ENCODE data around the gene NUP210. TPM values are rescaled to one million over a fixed set of nuclear protein-coding genes. Genes with fewer than 3 reads are reported as not detected.

The NUP210 gene
- total and polyA plus RNA-seq, 2 donors: 1.8 to 3.3 TPM

DNA sequence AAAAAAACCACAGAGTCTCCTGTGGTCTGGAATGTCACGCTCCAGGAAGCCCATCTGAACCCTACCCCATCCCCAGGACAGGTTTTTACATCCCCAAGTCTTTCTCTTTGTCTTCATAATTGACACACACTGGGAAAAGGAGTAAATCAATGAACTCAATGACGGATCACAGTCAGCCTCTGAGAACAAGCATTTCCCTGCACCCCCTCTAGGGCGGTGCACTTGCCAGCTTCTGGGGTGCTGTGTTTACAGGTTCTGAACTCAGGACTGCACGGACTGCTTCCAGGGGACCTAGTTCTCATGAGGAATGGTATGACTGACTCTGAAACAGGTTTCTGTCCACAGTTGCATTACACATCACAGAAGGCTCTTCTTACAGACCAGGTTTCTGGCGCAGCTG lies 81.1 kb downstream of the NUP210 start:
- H3K27ac ChIP-seq (ENCODE audit: low read depth): no peak overlapping the region
- DNase-seq (ENCODE audit: extremely low spot score): no peak
- 87% methylated on average over 5 of the region's 5 CpGs for WGBS
- no peaks in the 10 kb centered on the region for H3K36me3 ChIP-seq (ENCODE audit: insufficient read depth)
- H3K4me1 ChIP-seq (ENCODE audit: insufficient read depth): no peaks in the 10 kb centered on the region
- H3K4me3 ChIP-seq (ENCODE audit: low read depth, low read length): no peak overlapping the region

DNA sequence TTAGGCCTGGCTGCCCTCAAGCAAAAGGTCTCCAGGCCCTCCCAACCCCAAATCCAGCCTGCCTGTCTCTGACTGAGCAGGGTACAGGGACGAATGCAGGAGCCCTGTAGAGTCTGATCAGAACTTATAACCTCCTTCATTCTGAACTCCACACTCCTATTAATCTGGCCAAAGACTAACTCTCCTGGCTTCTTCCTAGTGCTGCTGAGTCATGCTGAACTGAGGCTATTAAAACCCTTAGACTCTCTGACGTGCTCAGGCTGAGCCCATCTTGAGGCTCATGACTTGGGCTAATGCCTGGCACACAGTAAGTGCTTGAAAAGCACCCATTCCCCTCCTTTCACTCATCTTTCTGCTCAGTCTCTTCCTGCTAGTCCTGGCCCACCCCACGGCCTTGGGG lies 81.9 kb downstream of the NUP210 start:
- WGBS: 85% methylated on average over 3 of the region's 3 CpGs
- no peak overlapping the region for H3K27ac ChIP-seq (ENCODE audit: low read depth)
- H3K4me3 ChIP-seq (ENCODE audit: low read depth, low read length): no peak overlapping the region
- no peaks in the 10 kb centered on the region for H3K36me3 ChIP-seq (ENCODE audit: insufficient read depth)
- no peaks in the 10 kb centered on the region for H3K4me1 ChIP-seq (ENCODE audit: insufficient read depth)
- no peak for DNase-seq (ENCODE audit: extremely low spot score)

DNA sequence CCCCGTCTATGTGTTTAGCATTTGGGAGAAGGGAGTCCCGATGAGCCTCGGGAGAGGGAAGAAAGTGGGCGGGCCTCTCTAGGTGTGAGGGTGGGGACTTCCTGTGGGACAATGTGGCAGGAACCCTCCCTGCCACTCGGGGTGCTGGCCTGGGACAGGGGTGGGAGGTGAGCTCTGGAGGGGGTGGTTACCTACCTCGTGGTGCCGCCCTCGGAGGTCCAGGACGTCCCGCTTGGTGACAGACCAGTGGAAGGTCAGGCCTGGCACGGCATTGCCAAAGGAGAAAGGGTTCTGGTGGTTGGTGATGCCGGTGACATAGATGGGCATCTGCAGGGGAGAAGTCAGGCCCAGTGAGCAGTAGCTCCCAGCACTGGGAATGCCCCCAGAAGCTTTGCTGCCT lies 83.5 kb downstream of the NUP210 start:
- no peaks in the 10 kb centered on the region for H3K4me1 ChIP-seq (ENCODE audit: insufficient read depth)
- H3K36me3 ChIP-seq (ENCODE audit: insufficient read depth): no peaks in the 10 kb centered on the region
- WGBS: 87% methylated on average over 12 of the region's 12 CpGs
- DNase-seq (ENCODE audit: extremely low spot score): no peak
- H3K4me3 ChIP-seq (ENCODE audit: low read depth, low read length): no peak overlapping the region
- H3K27ac ChIP-seq (ENCODE audit: low read depth): no peak overlapping the region

DNA sequence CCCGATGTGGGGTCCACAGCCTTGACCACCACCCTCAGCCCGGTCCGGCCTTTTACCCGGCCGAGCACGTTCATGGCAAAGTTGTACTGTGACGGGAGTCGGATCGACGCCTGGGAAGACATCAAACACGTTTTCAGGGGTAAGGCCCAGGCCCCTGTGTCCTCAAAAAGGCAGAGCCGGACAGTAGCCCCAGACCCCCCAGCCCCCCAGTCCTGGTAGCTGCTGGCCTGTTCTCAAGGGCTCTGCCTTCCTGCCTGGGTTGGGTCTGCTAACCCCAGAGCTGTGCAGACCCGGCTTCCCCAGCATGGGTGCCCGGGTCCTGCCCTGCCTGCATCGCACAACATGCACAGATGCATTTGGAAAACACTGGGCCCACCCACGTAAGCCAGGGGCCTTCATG lies 84.6 kb downstream of the NUP210 start:
- DNase-seq (ENCODE audit: extremely low spot score): no peak
- WGBS: 91% methylated on average over 16 of the region's 16 CpGs
- no peak overlapping the region for H3K4me3 ChIP-seq (ENCODE audit: low read depth, low read length)
- no peaks in the 10 kb centered on the region for H3K4me1 ChIP-seq (ENCODE audit: insufficient read depth)
- H3K36me3 ChIP-seq (ENCODE audit: insufficient read depth): no peaks in the 10 kb centered on the region
- H3K27ac ChIP-seq (ENCODE audit: low read depth): no peak overlapping the region

DNA sequence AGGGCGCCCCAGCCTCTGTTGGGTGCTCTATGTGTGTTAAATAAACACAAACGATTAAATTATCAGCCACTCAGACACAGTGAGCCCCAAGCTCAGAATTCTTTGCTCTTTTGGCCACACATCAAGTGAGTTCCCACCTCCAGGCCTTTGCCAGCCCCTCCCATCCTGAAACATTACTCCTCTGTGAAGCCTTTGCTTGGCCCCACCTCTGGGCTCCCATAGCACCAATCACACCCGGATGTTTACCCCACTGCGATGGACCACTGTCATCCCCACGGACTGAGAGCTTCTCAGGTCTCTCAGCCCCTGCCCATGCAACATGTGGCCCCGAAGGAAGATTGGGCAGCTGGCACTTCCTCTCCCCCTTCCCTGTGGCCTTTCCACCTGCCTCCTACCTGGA lies 85.1 kb downstream of the NUP210 start:
- H3K4me3 ChIP-seq (ENCODE audit: low read depth, low read length): no peak overlapping the region
- no peak overlapping the region for H3K27ac ChIP-seq (ENCODE audit: low read depth)
- H3K4me1 ChIP-seq (ENCODE audit: insufficient read depth): no peaks in the 10 kb centered on the region
- no peaks in the 10 kb centered on the region for H3K36me3 ChIP-seq (ENCODE audit: insufficient read depth)
- WGBS: 49% methylated on average over 6 of the region's 6 CpGs
- DNase-seq (ENCODE audit: extremely low spot score): no peak

DNA sequence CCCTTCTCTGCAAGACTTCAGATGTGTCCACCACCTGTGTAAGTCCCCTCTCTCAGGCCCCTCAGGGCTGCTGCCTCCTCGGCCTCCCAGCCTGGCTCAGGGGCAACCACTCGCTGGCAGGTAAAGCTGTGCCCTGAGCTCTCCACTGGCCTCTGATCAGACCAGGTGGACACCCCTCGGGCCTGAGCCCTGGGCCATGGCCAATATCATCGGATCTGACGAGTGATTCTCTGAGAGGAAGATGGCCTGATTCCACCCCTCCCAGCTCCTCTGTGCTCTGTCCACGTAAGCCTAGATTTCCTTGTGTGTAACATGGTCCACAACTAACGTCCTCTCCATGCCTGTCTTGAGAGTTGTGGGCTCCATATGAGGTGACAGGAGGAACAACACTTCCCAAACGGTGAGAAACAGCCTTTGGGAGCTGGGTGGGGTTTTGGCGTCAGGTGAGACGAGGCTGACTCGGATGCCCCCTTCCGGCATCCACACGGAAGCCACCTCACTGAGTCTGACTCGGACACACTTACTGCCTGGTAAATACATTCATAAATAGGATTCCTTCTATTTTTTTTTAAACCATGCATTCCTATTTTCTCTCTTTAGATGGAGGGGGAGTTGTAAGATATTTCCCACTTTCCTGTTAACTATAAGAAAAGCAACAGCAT lies 86.8 kb downstream of the NUP210 start:
- Histone ChIP-seq H3K36me3 (ENCODE audit: insufficient read depth) (no peaks in the 10 kb centered on the region), H3K27ac (ENCODE audit: low read depth) (no peak overlapping the region), H3K4me3 (ENCODE audit: low read depth, low read length) (no peak overlapping the region), H3K4me1 (ENCODE audit: insufficient read depth) (no peaks in the 10 kb centered on the region)
- no peak for DNase-seq (ENCODE audit: extremely low spot score)
- 88% methylated on average over 14 of the region's 14 CpGs for WGBS

DNA sequence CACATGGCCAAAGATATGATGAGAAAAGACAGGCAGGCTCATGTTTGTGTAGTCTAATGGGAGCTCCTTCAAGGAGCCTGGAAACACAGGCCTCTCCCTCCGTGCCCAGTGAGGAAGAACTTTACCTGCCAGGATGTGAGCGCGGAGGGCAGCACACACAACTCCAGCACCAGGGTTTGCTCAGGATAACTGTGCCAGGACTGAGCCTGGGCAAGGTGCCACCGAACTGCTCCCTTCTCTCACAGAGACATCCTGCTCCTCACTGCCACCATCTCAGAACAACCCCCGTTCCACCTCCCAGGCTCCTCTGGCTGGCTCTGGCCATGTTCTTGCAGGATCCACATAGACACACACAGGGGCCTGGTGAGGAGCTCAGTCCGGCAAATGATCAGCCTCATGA lies 87.4 kb downstream of the NUP210 start:
- Histone ChIP-seq H3K36me3 (ENCODE audit: insufficient read depth) (no peaks in the 10 kb centered on the region), H3K4me1 (ENCODE audit: insufficient read depth) (no peaks in the 10 kb centered on the region), H3K27ac (ENCODE audit: low read depth) (no peak overlapping the region), H3K4me3 (ENCODE audit: low read depth, low read length) (no peak overlapping the region)
- WGBS: 80% methylated on average over 6 of the region's 6 CpGs
- no peak for DNase-seq (ENCODE audit: extremely low spot score)

DNA sequence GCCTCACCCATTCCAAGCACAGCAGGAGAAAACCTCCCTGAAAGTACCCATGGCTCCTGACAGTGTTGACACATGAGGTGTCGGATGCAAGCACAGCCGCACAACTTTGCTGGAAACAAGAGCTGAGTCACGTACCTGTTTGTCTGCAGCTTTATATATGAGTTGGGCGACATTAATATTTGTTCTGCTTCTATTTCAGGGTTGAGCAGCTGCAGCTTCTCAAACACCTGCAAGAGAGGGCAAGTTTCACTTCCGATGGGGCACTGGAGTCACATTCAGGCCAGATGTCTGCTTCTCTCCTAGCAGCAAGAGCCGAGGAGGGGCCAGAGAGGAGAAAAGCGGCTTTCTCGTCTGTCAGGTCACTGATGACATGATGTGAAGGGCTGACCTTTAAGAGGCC lies 88.0 kb downstream of the NUP210 start:
- Histone ChIP-seq H3K4me1 (ENCODE audit: insufficient read depth) (no peaks in the 10 kb centered on the region), H3K4me3 (ENCODE audit: low read depth, low read length) (no peak overlapping the region), H3K36me3 (ENCODE audit: insufficient read depth) (no peaks in the 10 kb centered on the region), H3K27ac (ENCODE audit: low read depth) (no peak overlapping the region)
- no peak for DNase-seq (ENCODE audit: extremely low spot score)
- 66% methylated on average over 8 of the region's 8 CpGs for WGBS

DNA sequence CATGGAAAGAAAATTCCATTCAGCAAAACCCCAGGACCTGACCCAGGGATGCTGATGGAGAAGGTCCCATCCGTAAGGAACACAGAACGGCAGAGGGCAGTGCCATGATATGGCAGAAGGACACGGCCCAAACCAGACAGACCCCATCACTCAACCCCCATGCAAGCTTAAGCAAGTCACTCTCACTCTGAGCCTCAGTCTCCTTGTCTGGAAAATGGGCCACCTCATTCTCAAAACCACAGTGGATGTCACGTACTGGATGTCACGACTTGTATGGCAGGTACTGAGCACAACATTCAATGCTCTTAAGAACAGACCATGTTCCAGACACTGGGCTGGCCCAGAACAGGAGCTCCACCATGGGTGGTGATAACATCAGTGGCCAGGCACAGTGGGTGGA lies 90.4 kb downstream of the NUP210 start:
- 96% methylated on average over 5 of the region's 5 CpGs for WGBS
- no peak overlapping the region for H3K27ac ChIP-seq (ENCODE audit: low read depth)
- no peaks in the 10 kb centered on the region for H3K4me1 ChIP-seq (ENCODE audit: insufficient read depth)
- H3K4me3 ChIP-seq (ENCODE audit: low read depth, low read length): no peak overlapping the region
- H3K36me3 ChIP-seq (ENCODE audit: insufficient read depth): no peaks in the 10 kb centered on the region
- no peak for DNase-seq (ENCODE audit: extremely low spot score)

DNA sequence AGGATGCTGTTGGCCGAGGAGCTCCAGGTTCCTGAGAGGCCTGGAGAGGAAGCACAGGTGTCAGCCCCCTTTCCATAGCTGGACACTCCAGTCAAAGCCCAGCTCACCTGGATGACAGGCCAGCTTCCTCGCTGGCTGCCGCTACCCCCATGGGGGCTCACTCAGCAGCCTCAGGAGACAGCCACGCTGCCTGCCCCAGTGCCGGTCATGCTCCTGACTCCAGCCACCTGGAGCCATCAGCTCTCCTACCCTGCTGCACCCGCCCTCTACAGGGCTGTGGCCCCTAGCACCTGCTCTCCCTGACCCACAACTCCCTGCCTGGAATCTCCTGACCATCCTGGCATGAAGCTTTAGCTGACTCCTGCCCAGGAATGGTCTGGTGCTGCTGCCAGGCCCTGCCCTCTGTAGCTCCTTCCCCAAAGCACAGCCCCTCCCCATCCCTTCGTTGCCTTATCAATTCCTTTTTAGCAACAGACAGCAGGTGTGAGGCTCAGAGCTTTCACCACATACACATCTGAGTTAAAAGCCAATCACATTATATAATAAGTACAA lies 94.2 kb downstream of the NUP210 start:
- Histone ChIP-seq H3K27ac (ENCODE audit: low read depth) (no peak overlapping the region), H3K36me3 (ENCODE audit: insufficient read depth) (no peaks in the 10 kb centered on the region), H3K4me1 (ENCODE audit: insufficient read depth) (no peaks in the 10 kb centered on the region), H3K4me3 (ENCODE audit: low read depth, low read length) (no peak overlapping the region)
- no peak for DNase-seq (ENCODE audit: extremely low spot score)
- WGBS: 86% methylated on average over 7 of the region's 7 CpGs

DNA sequence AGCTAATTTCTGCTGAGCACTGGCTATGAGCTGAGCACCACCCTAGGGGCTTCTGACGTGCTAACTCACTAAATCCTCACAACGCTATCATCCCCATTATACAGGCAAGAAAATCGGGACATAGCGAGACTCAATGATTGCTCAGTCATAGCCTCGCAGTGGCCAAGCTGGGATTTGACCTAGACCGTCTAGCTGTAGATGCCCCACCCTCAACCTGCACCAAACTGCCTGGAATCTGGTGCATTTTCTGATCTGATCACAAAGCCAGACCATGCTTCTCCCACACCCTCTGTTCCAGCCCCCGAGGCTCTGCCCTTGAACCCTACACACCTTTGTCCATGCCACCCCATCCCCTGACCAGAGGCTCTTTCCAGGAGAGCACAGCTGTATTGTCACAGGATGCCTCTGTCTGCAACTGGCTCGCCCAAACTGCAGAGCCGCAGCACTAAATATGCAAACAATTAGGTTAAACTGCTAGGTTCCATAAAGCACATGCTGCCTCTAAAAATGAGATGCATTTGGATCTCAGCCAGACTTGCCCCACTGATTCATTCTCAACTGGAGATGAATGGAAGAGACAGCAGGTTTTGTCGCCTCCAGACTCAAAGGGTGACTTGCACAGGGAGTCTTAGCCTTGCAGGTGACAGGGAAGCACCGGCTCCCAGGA lies 95.2 kb downstream of the NUP210 start:
- WGBS: 83% methylated on average over 11 of the region's 11 CpGs
- no peak for DNase-seq (ENCODE audit: extremely low spot score)

DNA sequence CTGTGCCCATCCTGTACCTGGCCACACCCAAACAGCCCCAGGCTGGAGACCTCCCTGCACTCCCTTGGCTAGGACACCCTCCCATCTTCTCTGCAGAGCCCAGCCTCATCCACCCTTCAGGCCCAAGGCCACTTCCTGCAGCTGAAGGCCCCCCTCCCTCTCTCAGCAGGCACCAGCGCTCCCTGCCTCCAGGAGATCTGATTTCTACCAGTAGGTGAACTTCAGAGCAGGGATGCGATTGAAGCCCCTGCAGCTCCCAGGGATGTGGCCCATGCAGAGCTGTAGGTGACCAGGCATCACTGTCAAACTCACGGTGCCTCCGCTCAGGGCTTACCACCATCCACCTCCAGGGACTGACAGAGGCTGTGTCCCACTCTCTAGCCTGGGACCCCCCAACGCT lies 96.3 kb downstream of the NUP210 start:
- 88% methylated on average over 5 of the region's 5 CpGs for WGBS
- no peak overlapping the region for H3K27ac ChIP-seq (ENCODE audit: low read depth)
- H3K4me3 ChIP-seq (ENCODE audit: low read depth, low read length): no peak overlapping the region
- no peaks in the 10 kb centered on the region for H3K4me1 ChIP-seq (ENCODE audit: insufficient read depth)
- H3K36me3 ChIP-seq (ENCODE audit: insufficient read depth): no peaks in the 10 kb centered on the region
- DNase-seq (ENCODE audit: extremely low spot score): no peak

More for the DNA sequence above, 95.2 kb downstream of the NUP210 start:
- no peak overlapping the region for H3K27ac ChIP-seq (ENCODE audit: low read depth)
- H3K4me1 ChIP-seq (ENCODE audit: insufficient read depth): no peaks in the 10 kb centered on the region
- H3K4me3 ChIP-seq (ENCODE audit: low read depth, low read length): no peak overlapping the region
- no peaks in the 10 kb centered on the region for H3K36me3 ChIP-seq (ENCODE audit: insufficient read depth)

DNA sequence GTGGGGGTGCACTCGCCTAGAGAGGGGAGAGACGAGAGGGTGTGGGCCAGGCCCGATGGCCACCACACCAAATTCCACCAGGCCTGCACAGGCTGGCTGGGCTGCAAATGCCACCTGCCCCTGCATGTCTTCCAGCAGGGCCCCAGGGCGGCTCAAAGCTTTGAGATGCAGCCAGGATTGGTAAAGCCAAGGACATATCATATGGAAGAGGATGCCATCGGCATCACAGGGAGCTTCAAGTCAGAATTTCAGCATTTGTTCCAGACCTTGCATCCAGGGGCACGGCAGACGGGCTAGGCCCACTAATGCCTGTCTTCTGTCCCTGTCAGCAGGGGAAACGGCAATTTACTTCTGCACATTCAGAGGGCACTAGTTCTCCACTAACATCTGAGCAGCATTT lies 97.8 kb downstream of the NUP210 start:
- no peak overlapping the region for H3K4me3 ChIP-seq (ENCODE audit: low read depth, low read length)
- no peak for DNase-seq (ENCODE audit: extremely low spot score)
- 85% methylated on average over 8 of the region's 8 CpGs for WGBS
- no peaks in the 10 kb centered on the region for H3K36me3 ChIP-seq (ENCODE audit: insufficient read depth)
- no peaks in the 10 kb centered on the region for H3K4me1 ChIP-seq (ENCODE audit: insufficient read depth)
- H3K27ac ChIP-seq (ENCODE audit: low read depth): no peak overlapping the region

DNA sequence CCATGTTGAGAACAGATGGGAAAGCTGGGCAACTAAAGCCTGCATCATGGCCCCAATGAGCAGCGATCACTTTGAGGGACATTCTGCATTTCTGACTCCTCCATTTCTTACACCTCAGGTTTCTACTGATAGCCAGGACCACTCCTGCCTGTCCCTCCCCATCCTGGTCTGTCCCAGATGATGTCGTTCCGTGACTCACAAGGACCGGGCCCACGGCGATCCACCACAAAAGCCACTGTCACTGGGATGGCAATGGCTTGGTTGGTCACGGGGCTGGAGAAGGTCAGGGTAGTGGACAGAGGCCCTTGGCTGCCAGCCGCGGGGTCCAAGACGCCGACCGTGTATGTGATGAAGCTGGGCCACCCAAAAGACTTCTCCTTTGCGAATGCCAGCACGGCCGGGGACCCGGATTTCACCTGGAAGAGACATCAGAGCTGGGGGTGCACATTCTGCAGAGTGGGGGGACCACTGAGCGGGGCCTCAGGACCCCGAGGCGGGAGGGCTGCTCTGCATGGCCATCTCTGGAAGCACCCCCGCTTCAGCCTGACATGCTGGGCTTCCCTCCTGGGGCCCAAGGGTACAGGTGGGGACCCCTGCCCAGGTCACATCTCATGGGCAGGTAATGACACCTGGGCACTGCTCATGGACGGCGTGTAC lies 100.4 kb downstream of the NUP210 start:
- no peak overlapping the region for H3K4me3 ChIP-seq (ENCODE audit: low read depth, low read length)
- no peak for DNase-seq (ENCODE audit: extremely low spot score)
- H3K36me3 ChIP-seq (ENCODE audit: insufficient read depth): no peaks in the 10 kb centered on the region
- H3K4me1 ChIP-seq (ENCODE audit: insufficient read depth): no peaks in the 10 kb centered on the region
- 96% methylated on average over 22 of the region's 22 CpGs for WGBS
- H3K27ac ChIP-seq (ENCODE audit: low read depth): no peak overlapping the region
